Embryonic facial prominence (tissue), 1 donor: ENCODE measurements around the gene GAN.

Source experiments
- DNase-seq: peaks from one replicate; pipeline ENCODE4 v3.0.0-alpha.2; 2016; ENCODE audit errors: extremely low spot score

Gene GAN

DNA sequence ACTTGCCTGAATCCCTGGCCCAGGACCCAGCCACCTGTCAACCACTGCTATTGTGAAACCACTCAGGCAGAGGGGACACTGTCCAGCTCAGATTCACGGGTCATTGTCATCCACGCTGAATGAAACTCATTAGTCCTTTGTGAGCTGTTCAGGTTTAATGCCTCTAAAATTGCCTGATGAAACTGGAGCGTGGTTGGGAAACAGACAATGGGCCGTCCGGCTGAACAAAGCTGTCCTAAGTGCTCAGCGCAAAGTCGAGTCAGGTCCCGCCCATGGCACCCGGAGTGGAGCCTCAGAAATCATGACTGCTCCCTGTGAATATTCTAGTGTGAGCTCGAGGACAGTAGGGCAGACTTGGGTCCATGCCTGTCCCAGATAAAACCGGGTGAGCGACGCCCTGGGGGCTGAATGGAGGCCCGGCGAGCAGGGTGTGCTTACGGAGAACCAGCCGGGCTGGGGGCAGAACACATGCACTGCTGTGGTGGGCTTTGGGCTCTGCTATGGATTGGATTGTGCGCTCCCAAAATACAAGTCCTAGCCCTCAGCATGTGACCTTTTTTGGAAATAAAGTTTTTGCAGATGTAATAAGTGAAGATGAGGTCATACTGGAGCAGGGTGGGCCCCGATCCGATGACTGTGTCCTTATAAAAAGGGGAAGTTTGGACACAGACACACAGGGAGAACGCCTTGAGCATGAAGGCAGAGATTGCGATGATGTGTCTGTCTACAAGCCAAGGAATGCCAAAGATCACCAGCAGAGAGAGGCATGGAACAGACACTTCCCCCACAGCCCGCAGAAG lies 117.0 kb downstream of the GAN start:
- no peak for DNase-seq

DNA sequence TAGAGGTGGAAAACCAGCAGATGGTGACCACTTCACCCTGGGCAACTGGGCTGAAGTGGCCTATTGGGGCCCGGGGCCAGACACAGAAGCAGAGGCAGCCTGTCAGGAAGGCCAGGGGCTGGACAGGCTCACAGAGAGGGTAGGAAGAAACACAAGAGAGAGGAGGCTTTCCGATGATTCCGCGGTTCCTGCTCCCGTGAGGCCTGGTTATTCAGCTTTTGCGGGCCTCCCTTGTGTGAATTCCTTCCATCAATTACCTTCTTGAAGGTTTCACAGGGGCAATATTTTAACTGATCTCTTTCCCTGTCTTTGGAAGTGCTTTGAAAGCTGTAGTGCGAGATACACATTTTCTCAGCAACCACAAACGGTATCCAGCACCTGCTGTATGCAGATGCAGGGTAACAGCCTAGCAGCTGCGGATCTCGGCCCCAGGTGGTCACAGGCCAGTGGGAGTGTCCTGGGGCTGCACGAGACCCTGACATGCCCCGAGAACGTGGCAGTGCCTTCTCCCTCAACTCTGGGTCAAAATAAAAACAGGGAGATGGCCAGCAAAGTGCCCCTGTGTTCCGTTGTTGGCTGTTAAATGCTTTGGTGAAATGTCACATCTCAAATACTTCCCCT lies 118.3 kb downstream of the GAN start:
- DNase-seq, result no peak

DNA sequence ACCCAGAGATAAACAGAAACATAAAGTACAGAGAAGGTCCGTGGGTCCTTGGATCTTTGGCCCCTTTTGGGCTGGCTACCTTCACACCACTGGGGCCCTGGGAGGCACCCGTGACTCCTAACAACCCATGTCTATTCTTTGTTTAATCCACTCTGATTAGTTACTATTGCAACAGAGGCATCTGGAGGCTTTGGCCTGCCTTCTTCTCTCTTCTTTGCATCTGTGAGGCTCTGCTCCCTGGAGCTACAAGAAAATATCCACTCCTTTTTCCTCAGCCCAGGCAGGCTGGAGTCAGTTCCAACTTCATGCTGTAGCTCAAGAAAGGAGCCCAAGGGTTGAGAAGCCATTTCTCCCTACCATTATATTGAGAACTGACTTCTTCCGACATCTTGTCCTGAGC lies 120.3 kb downstream of the GAN start:
- DNase-seq, result no peak

DNA sequence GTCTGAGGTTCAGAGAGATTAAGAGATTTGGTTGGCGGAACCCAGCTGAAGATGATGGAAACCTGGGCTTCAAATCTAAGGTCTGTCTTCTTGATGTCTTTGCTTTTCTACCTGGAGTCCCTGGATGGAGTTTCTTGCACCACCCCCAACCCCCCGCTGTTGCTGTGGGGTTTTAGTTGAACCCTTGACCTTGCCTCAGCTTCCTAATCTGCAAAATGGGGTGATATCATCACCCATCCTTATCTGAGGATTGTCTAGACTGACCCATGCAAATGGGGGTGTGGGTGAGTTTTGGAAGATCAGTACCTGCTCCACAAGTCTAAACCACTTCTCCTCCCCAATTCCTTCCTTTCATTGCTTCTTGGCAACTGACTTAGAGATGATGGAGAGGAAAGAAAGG lies 120.8 kb downstream of the GAN start:
- no peak for DNase-seq

DNA sequence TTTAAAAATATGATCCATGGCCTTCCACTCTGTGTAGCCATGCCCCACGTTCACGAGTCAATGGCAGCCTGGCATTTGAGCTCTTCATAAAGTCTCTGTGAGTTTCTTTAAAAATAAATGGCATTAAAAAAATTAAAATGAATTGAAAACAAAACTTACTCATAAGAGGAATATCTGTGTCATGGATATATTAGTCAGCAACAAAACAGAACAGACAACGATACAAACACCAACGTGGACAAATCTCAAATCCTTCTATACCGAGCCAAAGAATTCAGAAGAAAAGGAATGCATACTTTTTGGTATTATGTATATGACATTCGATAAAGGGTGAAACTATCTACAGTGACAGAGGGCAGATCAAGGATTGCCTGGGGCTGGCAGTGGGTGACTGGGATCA lies 121.6 kb downstream of the GAN start:
- no peak for DNase-seq

DNA sequence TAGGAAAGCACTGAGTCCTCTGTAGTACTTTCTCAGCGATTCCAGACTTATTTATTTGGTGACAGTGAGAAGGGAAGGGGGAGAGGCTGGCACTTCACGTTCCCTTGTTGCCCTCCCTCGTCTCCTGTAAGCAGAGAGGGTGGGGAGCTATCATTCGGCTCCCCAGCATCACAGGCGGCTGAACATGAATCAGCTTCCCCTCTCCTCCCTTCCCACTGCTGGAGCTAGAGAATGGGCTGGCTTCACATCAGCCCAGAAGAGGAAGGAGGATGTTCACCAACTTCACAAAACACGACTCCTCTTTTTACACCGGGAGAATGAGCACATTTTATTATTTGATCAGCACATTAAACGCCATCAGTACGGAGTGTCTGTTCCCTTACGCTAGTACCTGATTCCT lies 123.1 kb downstream of the GAN start:
- DNase-seq, result no peak
